Measurements from ENCODE around the gene GTF2A2.
"Not testable (repeated sequence)": the region's sequence is repeated elsewhere in the genome, so short reads cannot be mapped to it uniquely, and the experiment has no call there.

DNA sequence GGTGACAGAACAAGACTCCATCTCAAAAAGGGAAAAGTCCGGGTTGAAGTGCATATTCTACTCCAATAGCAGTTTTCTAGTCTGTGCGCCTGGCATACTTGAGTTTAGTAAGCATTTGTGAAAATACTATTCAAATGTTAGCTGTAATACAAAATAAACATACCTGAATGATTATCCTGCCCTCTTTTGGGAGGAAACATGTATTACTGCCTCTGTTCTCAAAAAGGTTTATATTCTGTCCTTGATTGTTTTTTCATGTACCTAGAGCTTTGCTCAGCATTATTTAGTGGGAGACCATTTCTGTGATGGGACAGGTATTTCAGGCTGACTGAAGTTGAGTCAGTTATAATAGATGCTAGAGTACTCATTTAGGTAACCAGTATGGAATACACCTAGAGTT lies 19.8 kb downstream of the GTF2A2 start:
- TF ChIP-seq, protein P1, sequence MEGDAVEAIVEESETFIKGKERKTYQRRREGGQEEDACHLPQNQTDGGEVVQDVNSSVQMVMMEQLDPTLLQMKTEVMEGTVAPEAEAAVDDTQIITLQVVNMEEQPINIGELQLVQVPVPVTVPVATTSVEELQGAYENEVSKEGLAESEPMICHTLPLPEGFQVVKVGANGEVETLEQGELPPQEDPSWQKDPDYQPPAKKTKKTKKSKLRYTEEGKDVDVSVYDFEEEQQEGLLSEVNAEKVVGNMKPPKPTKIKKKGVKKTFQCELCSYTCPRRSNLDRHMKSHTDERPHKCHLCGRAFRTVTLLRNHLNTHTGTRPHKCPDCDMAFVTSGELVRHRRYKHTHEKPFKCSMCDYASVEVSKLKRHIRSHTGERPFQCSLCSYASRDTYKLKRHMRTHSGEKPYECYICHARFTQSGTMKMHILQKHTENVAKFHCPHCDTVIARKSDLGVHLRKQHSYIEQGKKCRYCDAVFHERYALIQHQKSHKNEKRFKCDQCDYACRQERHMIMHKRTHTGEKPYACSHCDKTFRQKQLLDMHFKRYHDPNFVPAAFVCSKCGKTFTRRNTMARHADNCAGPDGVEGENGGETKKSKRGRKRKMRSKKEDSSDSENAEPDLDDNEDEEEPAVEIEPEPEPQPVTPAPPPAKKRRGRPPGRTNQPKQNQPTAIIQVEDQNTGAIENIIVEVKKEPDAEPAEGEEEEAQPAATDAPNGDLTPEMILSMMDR (IDR thresholded peaks at IDR 0.05), result not testable (repeated sequence)
- TF ChIP-seq POLR2A, POLR2AphosphoS5, EP300 (IDR thresholded peaks at IDR 0.05): not testable (repeated sequence)

Measured in stomach (tissue), 4 donors.